Activated CD8-positive, alpha-beta memory T cell treated with anti-CD3 and anti-CD28 coated beads for 48 hours (primary cell): Measurements from ENCODE around the gene SMYD2.

Experiments
- DNase-seq, 3 experiments: peaks; one replicate each; pipeline ENCODE4 v3.0.0-alpha.2; 2020; ENCODE audit warnings: low read depth in 2 of 3, low spot score in 2 of 3

The SMYD2 gene

DNA sequence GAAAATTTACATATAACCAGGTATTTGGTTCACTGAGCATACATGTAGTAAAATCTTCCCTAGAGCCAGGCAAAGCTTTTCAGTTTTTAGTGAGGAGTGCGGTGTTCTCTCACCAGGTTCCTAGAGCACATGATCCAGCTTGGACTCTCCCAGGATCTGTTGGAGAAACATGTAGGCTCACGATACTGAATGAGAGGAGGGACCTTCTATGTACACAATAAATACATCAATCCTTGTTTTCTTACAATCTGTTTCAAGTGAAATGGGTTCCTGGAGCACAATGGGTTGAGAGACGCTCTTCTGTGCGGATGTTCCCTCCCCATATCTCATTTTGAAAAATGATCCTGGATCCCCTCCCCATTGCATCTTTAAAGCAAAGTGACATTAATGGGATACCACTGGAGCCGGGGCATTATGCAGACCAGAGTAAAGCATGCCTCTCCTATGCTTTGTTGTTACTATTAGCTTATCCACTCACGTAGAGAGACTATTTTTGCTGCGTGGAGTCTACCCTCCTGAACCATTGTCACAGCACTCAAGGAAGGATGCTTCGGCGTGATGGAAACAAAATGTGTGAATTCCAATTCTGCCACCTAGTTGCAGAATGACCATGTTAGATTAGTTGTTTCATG, 19.3 kb downstream of the SMYD2 start:
- no peak for DNase-seq

DNA sequence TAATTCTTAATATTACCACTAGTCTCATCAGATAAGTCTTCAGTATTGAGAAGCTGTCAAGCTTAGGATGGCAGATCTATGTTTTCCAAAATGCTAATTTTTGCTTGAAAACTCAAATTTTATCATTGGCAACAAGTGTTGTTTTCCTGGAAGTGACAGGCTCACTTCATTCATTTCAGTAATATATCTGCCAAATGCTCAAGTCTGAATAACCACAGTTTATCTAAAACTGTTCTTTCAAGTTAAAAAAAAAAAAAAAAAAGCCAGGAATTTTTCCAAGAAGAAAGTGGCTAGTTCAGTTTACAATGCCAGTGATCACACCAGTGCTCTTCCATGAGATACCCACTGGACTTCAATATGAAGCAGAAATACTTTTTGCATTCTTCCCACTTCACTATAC, 20.6 kb downstream of the SMYD2 start:
- DNase-seq = no peak

DNA sequence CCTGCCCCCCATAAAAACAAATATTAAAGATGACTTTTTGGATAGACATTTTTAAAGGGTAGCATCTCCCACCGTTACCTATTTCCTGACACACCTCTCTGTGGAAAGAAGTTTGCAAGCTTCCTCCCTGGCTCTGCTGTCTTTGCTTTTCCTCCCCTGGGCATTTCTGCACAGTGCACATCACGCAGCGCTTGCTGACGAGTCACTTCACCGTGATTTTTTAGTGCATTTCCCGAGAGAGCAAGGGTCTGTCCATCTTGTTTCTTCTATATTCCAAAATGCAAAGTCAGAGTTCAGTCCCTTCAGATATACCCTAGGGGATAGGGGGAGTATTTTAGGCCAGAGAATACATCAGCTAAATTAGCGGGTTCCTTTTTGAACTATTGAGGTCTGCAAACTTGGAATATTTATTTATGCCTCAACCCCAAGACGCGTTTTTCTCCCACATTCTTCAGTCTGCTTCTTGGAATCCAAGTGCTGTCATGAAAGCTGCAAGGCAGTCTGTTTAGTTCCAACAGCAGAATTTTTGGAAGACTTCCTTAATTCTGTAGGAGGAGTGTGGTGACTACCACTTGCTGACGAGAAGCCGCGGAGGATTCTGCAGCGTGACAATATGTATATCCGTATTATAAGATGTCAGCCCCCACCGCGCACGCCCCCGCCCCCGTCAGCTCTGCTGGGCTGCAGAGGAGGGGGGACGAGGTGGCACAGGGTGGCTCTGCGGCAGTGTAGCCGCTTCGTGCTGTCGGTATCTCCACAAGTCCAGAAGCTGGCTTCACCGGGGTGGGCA, 22.4 kb downstream of the SMYD2 start:
- DNase-seq = no peak

DNA sequence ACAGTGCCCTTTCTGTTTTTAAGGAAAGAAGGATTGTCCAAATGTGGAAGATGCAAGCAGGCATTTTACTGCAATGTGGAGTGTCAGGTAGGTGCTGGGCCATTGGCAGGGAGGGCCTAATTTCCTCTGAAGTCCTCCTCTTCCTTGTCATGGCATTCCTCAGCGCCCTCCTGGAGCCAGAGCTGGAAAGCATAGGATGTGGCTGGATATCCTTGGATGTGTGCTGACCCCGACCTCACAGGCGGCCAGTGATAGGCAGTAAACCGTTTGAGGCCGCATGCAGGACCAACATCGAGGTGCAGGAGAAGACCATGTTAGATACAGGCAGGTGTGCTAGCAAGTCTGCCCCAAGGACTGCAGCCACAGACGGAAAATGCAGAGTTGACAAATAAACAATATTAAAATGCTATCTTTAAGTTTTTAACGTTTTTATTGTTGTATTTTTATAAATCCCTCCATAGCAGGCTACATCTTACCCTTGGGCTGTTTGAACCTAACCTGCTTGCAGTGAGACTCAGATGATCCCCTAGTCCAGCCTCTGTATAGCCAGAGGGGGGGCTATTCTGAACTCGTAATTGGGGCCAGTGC, 24.3 kb downstream of the SMYD2 start:
- no peak for DNase-seq

GRCh38 chr1:214306269-214306668, 25.3 kb downstream of the SMYD2 start:
- DNase-seq = no peak

DNA sequence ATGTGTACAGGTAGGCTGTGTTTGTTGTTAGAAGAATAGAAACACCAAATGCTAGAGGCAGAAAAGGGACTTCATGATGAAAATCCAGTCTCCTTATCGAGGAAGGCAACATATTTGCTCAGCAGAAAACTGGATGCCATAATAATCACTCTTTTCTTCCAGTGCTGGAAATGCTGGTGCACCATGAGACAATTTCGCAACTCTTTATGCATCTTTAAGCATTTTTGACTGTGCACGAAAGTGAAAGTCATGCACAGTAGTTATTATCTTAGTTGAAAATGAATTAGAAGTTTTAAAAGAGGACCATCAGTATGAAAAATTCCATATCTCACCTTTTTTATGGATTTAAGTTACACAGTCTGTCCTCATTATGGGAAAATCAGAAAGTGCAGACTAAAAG, 29.1 kb downstream of the SMYD2 start:
- no peak for DNase-seq

GRCh38 chr1:214310777-214311690, 30.1 kb downstream of the SMYD2 start:
- DNase-seq = no peak

DNA sequence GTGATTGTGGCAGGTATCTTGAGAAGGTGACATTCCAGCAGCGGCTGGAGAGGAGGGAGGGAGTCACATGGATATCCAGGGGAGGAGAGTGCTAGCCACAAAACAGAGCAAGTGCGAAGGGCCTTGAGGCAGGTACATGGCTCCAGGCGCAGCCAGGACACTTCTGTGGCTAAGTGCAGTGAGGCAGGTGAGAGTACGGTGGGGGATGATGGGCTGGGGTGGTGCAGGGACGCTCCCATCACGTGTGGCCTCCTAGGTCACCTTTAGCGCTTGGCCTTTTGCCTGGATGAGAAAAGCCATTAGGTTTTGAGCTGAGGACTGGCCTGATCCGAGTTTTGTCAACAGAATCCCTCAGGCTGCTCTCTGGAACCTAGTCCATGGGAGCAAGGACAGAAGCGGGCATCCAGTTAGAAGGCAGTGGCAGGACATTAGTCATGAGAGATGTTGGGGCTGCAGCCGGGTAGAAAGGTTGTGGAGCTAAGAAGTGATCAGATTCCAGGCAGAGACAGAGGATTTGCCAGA, 31.6 kb downstream of the SMYD2 start:
- no peak for DNase-seq

DNA sequence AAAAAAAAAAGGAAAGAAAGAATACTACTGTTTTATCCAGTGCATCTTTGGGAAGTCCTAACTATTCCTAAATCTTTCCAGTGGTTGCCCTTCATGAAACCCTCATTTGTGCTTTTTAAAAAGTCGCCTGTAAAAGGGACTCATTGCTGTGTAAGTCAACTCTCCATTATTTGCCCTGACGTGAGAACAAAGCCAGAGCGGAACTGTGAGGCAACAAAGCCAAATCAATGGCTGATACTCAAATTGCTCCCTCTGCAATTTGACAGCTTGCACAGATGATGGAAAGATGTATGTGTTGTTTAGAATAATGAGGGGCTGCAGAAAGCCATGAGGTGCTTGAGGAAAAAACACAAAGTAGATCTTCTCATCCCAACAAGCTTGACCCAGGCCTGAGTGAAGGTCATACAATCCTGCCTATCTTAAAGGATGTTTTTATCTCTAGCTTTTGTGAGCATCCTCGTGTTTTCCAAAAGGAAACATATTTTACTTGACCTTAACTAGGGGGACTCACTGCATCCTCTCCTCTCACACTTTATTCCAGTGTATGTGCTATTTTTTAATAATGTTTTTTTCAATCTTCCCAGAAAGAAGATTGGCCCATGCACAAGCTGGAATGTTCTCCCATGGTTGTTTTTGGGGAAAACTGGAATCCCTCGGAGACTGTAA, 33.4 kb downstream of the SMYD2 start:
- DNase-seq = no peak

DNA sequence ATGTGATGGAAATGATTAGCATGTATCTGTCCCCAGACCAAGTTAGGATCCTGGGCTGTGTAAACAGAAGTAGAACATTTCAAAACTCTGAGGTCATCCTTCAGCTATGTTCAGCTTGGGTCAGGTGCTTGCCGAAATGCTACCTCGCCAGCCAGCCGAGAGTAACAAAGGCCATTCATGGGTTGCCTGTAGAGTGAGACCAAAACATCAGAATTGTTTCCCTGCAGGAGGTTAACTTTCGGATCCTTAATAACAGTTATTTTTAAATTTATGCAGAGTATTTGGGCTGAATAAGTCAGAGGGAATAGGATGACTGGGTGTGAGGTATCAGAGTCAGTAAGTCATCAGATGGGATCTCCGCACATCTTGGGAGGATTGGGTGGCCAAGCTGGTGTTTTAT, 35.6 kb downstream of the SMYD2 start:
- DNase-seq = no peak

- DNase-seq = no peak
These were observed 36.3 kb downstream of the SMYD2 start for GRCh38 chr1:214317300-214317699.

GRCh38 chr1:214317734-214318133, 36.8 kb downstream of the SMYD2 start:
- no peak for DNase-seq

DNA sequence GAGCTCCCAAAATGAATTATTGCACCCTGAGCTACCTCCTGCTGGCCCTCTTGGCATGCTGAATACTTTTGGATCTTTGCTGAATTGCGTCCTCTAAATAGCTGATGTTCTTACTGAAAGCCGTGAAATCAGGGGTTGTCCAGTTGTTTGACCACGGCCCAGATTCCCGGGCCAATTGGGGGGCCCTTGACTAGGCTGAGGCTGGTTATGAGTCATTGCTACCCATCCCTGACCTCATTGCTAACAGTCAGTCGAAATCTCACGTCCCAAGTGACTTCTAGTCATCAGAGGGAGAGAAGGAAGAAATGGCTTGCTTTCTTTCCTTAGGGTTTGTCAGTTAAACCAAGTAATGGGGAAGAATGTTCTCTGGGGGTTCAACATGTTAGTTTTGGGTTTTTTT, 37.4 kb downstream of the SMYD2 start:
- DNase-seq = no peak

- DNase-seq = no peak
These were observed 38.2 kb downstream of the SMYD2 start for GRCh38 chr1:214318956-214319736.

DNA sequence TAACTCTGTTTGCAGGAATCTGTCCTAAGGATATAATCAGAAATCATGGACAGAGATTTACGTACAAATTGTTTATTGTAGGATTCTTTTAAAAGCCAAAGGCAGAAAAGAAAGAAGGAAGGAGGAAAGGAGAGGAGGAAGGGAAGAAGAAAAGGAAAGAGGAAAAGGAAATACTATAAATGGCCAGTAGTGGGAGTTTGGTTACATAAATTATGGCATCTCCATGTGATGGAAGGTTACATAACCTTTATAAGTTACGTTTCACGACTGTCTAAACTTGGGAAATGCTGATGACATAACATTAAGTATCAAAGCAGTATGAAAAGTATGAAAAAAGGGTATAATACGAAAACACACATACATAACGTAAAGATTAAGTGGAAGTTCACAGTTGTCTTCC, 39.0 kb downstream of the SMYD2 start:
- no peak for DNase-seq

DNA sequence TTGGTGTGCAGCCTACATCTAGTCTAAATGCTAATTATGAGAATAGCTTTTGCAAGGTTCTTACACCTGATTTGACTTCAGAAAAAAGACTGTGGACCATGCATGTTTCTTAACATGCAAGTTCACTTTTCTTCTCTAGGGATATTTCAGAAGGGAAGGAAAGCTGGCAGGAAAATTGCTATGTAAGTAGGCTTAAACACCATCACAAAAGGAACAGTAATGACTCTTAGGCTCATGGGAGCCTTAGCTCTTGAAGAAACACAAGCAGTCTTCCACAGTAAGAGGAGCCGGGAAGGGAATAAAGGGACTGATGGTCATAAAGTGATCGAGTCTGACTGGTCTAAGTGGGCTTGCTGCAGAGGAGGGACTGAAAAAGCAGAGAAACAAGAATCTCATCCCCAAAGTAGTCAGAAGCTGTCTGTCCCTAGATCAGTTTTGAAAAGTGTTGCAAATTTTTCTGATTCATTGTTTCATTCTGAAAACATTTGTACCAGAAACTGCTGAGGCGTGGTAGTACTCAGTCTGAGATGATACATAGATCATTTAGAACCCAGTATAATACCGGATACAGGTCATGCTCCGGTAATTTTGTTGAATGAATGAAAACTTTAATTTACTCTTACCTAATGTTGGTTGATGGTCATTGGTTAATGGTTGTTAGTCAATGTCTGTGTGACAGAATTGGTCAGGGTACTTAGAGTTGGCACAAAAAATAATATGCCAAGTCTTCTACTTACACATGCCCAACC, 40.9 kb downstream of the SMYD2 start:
- DNase-seq = no peak

DNA sequence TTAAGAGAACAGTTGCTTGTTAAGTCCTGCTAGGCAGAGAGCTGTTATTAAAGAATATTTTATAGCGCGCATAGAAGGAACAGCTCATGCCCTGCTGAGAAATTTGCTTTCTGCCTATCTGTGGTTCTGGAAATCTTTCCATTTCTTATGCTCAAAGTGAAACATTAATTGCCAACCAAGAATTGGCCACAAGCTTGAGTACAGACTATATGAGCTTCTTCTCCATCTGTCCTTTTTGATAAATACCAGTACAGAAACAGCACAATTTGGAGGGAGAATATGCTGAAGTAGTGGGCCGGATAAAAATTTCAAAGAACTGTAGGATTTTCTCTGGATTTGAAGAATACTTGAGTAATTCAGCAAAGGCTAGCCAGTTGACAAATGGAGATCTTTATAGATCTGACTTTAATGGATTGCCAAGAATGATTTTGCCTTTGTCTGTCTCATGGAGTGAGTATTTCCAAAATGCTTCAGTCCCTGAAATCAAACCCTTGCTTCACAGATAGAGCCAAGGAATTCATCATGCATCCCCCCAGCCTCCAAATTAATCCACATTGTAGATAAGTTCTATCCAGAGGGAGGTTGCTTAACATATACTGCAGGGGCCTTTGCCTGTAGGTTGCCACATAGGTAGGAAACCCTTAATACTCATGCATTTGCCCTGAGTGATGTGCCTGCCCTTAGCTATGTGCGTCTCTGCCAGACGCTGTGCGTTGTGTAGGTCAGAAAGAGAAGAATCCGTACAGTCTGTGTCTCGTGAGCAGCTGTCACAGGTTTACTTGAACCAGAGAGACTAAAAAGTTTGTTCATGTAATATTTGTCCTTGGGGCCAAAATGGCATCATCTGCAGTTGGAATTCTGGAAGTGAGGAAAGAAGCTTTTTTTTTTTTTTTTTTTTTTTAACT, 44.2 kb downstream of the SMYD2 start:
- no peak for DNase-seq

DNA sequence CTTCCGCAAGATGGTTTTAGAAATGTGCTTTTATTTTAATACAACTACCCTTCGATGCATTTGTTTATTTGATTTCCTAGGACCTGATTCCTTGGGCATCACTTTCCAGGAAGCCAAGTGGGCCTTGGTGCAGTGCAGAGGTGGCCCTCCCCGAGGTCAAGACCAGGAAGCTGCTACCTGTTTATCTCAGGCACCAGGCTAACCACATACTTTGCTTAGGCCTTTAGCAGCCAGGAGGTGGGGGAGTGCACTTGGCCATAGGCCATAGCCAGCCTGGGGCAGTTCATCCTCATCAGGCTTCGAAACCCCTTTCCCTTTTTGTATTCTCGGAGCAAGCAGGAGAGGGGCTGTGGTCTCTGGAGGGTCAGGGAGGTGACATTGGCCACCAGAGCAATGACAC, 45.4 kb downstream of the SMYD2 start:
- DNase-seq = no peak
